ENCODE measurements around the gene SLC27A5.
"Not testable (repeated sequence)": the region's sequence is repeated elsewhere in the genome, so short reads cannot be mapped to it uniquely, and the experiment has no call there.

GRCh38 chr19:58507602-58508223 lies 4.1 kb downstream of the SLC27A5 start:
- not testable (repeated sequence) for TF ChIP-seq CTCF (CRISPR knock-in tag; IDR thresholded peaks at IDR 0.05); MTERF4 (CRISPR knock-in tag; IDR thresholded peaks at IDR 0.05); ZNF674 (CRISPR knock-in tag; IDR thresholded peaks at IDR 0.05; ENCODE audit: low read depth); NBN (conservative IDR thresholded peaks at IDR 0.05); ARNT (IDR thresholded peaks at IDR 0.05)

Measured in HepG2 (cell line).